OCI-LY3 (cell line): ENCODE measurements around the gene KLF15.

Source experiments
- H2AFZ ChIP-seq: fragments of 200-600, 300-600 bp; shearing (Covaris generic); 2 replicates; pipeline ENCODE4 v1.6.0; 2014; ENCODE audit warnings: antibody characterized with exemption, low read depth, low read length
- H3K27ac ChIP-seq: fragments of 200-600, 300-600 bp; sonication (generic); 2 replicates; pipeline ENCODE4 v1.5.1; 2014; ENCODE audit warnings: mild to moderate bottlenecking, low read length, moderate library complexity, mixed read lengths
- H3K27me3 ChIP-seq: fragments of 200-600, 300-600 bp; sonication (generic); 2 replicates; pipeline ENCODE4 v1.6.1; 2014; ENCODE audit warnings: low read depth, low read length, mixed read lengths
- H3K36me3 ChIP-seq: fragments of 200-600, 300-600 bp; sonication (generic); replicated peaks from 2 replicates; pipeline ENCODE3; 2014; ENCODE audit warnings: low read depth, low read length, mixed read lengths
- H3K4me1 ChIP-seq: fragments of 300-600, 200-600 bp; sonication (generic); 2 replicates; pipeline ENCODE4 v1.6.1; 2014; ENCODE audit warnings: low read length, mixed read lengths
- H3K4me2 ChIP-seq: fragments of 200-600, 300-600 bp; sonication (generic); 2 replicates; pipeline ENCODE4 v1.6.1; 2014; ENCODE audit warnings: low read length, mixed read lengths
- H3K4me3 ChIP-seq: fragments of 300-600, 200-600 bp; sonication (generic); 2 replicates; pipeline ENCODE4 v1.5.1; 2014; ENCODE audit warnings: antibody characterized with exemption, mild to moderate bottlenecking, low read length, moderate library complexity
- H3K79me2 ChIP-seq: fragments of 300-600, 200-600 bp; shearing (Covaris generic); 2 replicates; pipeline ENCODE4 v1.6.1; 2014; ENCODE audit warnings: mild to moderate bottlenecking, low read length, mixed read lengths
- H3K9ac ChIP-seq: fragments of 300-600, 200-600 bp; shearing (Covaris generic); 2 replicates; pipeline ENCODE4 v1.6.0; 2014; ENCODE audit warnings: mild to moderate bottlenecking, low read length, moderate library complexity
- H3K9me3 ChIP-seq: fragments of 200-600, 300-600 bp; shearing (Covaris generic); 2 replicates; pipeline ENCODE4 v1.6.1; 2014; ENCODE audit warnings: low read length, mixed read lengths; ENCODE audit not compliant: insufficient read depth
- H4K20me1 ChIP-seq: fragments of 200-600, 300-600 bp; sonication (generic); 2 replicates; pipeline ENCODE4 v1.6.1; 2016; ENCODE audit warnings: low read length, mixed read lengths; ENCODE audit not compliant: insufficient read depth
- EZH2phosphoT487 ChIP-seq: fragments of 200-600 bp; shearing (Covaris generic); IDR thresholded peaks from 2 replicates; pipeline ENCODE4 v1.6.1; 2018; ENCODE audit warnings: antibody characterized with exemption, mixed run types, low read depth
- TF ChIP-seq, protein P1 (sequence below): fragments of 200-600, 300-600 bp; sonication (generic); IDR thresholded peaks from 2 replicates; pipeline ENCODE4 v1.5.1; 2014; ENCODE audit warnings: antibody characterized with exemption, low read length, low read depth

KLF15 gene

GRCh38 chr3:126389794-126390146, 32.6 kb upstream of the KLF15 start:
- H3K27me3 ChIP-seq, result peaks cover 16% of the 10 kb centered on the region; the same call in 1 of the 2 replicates
- no peak overlapping the region for H3K4me2 ChIP-seq
- H3K36me3 ChIP-seq, result no peaks in the 10 kb centered on the region
- TF ChIP-seq EZH2phosphoT487, result no peak
- TF ChIP-seq, protein P1, sequence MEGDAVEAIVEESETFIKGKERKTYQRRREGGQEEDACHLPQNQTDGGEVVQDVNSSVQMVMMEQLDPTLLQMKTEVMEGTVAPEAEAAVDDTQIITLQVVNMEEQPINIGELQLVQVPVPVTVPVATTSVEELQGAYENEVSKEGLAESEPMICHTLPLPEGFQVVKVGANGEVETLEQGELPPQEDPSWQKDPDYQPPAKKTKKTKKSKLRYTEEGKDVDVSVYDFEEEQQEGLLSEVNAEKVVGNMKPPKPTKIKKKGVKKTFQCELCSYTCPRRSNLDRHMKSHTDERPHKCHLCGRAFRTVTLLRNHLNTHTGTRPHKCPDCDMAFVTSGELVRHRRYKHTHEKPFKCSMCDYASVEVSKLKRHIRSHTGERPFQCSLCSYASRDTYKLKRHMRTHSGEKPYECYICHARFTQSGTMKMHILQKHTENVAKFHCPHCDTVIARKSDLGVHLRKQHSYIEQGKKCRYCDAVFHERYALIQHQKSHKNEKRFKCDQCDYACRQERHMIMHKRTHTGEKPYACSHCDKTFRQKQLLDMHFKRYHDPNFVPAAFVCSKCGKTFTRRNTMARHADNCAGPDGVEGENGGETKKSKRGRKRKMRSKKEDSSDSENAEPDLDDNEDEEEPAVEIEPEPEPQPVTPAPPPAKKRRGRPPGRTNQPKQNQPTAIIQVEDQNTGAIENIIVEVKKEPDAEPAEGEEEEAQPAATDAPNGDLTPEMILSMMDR, result no peak
- no peak overlapping the region for H3K27ac ChIP-seq
- H3K4me3 ChIP-seq, result no peak overlapping the region
- no peaks in the 10 kb centered on the region for H3K9me3 ChIP-seq
- H3K79me2 ChIP-seq, result no peaks in the 10 kb centered on the region
- no peaks in the 10 kb centered on the region for H4K20me1 ChIP-seq
- H3K9ac ChIP-seq, result no peak overlapping the region
- H3K4me1 ChIP-seq, result peaks cover 5% of the 10 kb centered on the region; the same call in 1 of the 2 replicates
- no peak overlapping the region for H2AFZ ChIP-seq

DNA sequence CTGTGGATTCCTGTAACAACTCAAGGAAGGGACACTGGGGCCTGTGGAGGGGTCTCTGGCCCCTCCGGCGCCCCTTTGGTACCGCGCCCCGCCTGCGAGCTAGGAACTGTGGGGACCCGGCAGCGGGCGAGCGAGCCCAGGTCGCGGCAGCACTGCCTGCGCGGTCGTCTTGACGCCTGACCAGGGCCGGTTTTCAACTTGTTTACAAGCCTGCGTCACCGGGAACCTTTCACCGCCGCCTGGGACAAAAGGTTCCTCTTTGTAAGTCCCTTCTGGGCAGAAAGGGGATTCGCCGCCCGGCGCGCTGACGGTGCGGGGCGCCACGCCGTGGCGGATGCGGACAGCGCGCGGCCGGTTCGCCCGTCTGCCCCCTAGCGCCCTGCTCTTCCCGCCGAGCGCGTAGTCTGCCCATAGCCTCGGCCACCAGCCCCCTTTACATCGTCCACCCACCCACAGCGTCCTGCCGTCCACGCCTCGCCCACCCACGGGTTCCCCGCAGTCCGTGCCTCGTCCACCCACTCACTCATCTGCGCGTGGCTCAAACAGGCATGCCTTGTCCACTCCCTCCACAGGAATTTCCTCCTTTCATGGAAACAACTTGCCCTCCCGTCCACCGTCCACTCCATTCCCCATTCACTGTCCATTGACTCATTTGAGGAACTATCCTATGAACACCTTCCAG, 32.0 kb upstream of the KLF15 start:
- Histone ChIP-seq H3K4me3 (no peak overlapping the region), H4K20me1 (no peaks in the 10 kb centered on the region), H3K27me3 (peaks cover 16% of the 10 kb centered on the region; the same call in 1 of the 2 replicates), H2AFZ (no peak overlapping the region), H3K4me1 (peaks cover 5% of the 10 kb centered on the region; the same call in 1 of the 2 replicates), H3K79me2 (no peaks in the 10 kb centered on the region), H3K27ac (no peak overlapping the region), H3K9ac (no peak overlapping the region), H3K36me3 (no peaks in the 10 kb centered on the region), H3K4me2 (no peak overlapping the region), H3K9me3 (no peaks in the 10 kb centered on the region)
- TF ChIP-seq, protein P1, result no peak
- TF ChIP-seq EZH2phosphoT487, result no peak

- no peak for TF ChIP-seq EZH2phosphoT487
- TF ChIP-seq, protein P1, result no peak
- no peaks in the 10 kb centered on the region for H3K79me2 ChIP-seq
- no peaks in the 10 kb centered on the region for H4K20me1 ChIP-seq
- H2AFZ ChIP-seq, result no peak overlapping the region
- H3K4me1 ChIP-seq, result no peaks in the 10 kb centered on the region
- H3K4me3 ChIP-seq, result no peak overlapping the region
- H3K27me3 ChIP-seq, result 0 out of 2 replicates have a peak, but pooled peaks cover 2% of the 10 kb centered on the region
- no peak overlapping the region for H3K27ac ChIP-seq
- H3K9me3 ChIP-seq, result no peaks in the 10 kb centered on the region
- H3K4me2 ChIP-seq, result no peak overlapping the region
- H3K9ac ChIP-seq, result no peak overlapping the region
- no peaks in the 10 kb centered on the region for H3K36me3 ChIP-seq
These were observed 24.8 kb upstream of the KLF15 start for GRCh38 chr3:126381966-126382365.

DNA sequence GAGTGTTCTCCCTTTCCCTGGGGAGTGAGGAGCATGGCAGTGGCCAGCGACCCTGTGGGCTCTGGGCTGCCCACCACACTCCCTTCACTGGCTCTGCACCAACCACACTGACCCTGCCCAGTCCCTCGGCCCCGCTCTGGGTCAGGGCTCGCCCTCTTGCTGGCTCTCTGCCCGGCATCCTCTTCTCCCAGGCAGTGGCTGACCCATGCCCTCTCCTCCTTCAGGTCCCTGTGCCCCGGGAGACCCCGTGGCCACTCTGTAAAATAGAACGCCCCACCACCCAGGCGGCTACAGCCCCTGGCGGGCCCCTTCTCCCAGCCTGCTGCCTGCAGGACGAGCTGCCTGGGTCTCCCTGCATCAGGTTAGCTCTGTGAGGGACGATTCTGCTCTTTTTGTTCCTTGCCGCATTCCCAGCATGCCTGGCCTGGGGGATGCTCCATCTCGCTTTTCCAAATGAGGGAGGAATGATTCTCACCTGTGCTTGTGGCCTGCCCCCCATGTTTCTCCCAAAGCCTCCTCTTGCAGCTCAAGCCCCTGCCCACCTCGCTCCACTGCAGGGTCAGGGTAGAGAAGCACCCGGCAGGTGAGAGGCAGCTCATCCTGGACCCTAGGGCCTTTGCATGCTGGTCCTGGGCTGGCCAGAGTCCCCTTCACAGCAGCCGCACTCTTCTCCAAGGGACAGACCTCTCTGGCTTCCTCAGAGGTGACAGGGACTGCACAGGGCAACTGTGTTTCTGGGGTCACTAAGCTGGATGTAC, 23.0 kb upstream of the KLF15 start:
- Histone ChIP-seq H3K27me3 (0 out of 2 replicates have a peak, but pooled peaks cover 2% of the 10 kb centered on the region), H3K36me3 (no peaks in the 10 kb centered on the region), H4K20me1 (no peaks in the 10 kb centered on the region), H3K27ac (no peak overlapping the region), H3K4me2 (no peak overlapping the region), H3K4me1 (no peaks in the 10 kb centered on the region), H3K4me3 (no peak overlapping the region), H3K79me2 (no peaks in the 10 kb centered on the region), H2AFZ (no peak overlapping the region), H3K9ac (no peak overlapping the region), H3K9me3 (no peaks in the 10 kb centered on the region)
- TF ChIP-seq, protein P1, result no peak
- no peak for TF ChIP-seq EZH2phosphoT487
